ENCODE results near the gene ABCB8. TPM values are rescaled to one million over a fixed set of nuclear protein-coding genes. Genes with fewer than 3 reads are reported as not detected.

The ABCB8 gene
- total and polyA plus RNA-seq, 2 of the 8 experiments (the other 6 are each of a cell fraction or from before 2014, with no cell fraction given) = 17.7 to 27.0 TPM

- TF ChIP-seq JUND (IDR thresholded peaks at IDR 0.05; ENCODE audit: low read length) (no peak), MAFK (IDR thresholded peaks at IDR 0.05; ENCODE audit: low read depth, low read length) (no peak), SIN3A (conservative IDR thresholded peaks at IDR 0.05 in 1 of 2, IDR thresholded peaks at IDR 0.05 in 1 of 2; ENCODE audit: low read depth in 1 of 2, low read length in 2 of 2) (no peak), SRF (IDR thresholded peaks at IDR 0.05; ENCODE audit: low read depth, low read length) (no peak), E2F6 (IDR thresholded peaks at IDR 0.05) (no peak)
Measured at GRCh38 chr7:151083824-151084160, 55.5 kb downstream of the ABCB8 start (continued).
